ENCODE measurements around the gene NAGK. TPM values are rescaled to one million over a fixed set of nuclear protein-coding genes. Genes with fewer than 3 reads are reported as not detected.

Gene NAGK
- total and polyA plus RNA-seq, 9 of the 15 experiments (the other 6 are each of a cell fraction or from before 2014, with no cell fraction given) = 4.9 to 14.9 (median 10.6) TPM

GRCh38 chr2:71126957-71127356 is 58.5 kb downstream of the NAGK start:
- in situ Hi-C loops (cut with MboI) = no loop called here
- Histone ChIP-seq H3K4me3 (no peak overlapping the region), H3K9me3 (replicated peaks; ENCODE audit: control insufficient read depth, insufficient read depth, low read depth, low read length) (peaks cover 3% of the 10 kb centered on the region; the same call in 1 of the 2 replicates), H3K9me1 (ENCODE audit: control insufficient read depth, insufficient read depth, low read length) (no peaks in the 10 kb centered on the region), H2AFZ (ENCODE audit: low read depth, low read length) (no peak overlapping the region), H3K27ac (ENCODE audit: extremely low read depth, low read depth, low read length) (no peak overlapping the region), H3K27me3 (ENCODE audit: control insufficient read depth in 2 of 2, insufficient read depth in 2 of 2, low read length in 2 of 2) (no peaks in the 10 kb centered on the region), H3K36me3 (ENCODE audit: control insufficient read depth, insufficient read depth, low read length) (peaks cover 28% of the 10 kb centered on the region; the same call in 2 of the 3 replicates), H3K4me2 (ENCODE audit: insufficient read depth, low read length) (no peak overlapping the region), H3K79me2 (ENCODE audit: control insufficient read depth, insufficient read depth, low read length) (peaks cover 64% of the 10 kb centered on the region), H3K9ac (ENCODE audit: insufficient read depth in 1 of 2, low read depth in 2 of 2, low read length in 2 of 2) (no peak overlapping the region), H4K20me1 (replicated peaks; ENCODE audit: control insufficient read depth, insufficient read depth, low read length) (no peaks in the 10 kb centered on the region; the same call in 1 of the 2 replicates), H3K4me1 (replicated peaks in 1 of 2; ENCODE audit: control insufficient read depth in 2 of 2, insufficient read depth in 2 of 2, low read length in 2 of 2) (peaks cover 2 to 3% of the 10 kb centered on the region in 2 experiments; a peak in 3 of 5 replicates)
- ATAC-seq = no peak
- 47% methylated on average over 3 of the region's 3 CpGs for WGBS (ENCODE audit: insufficient coverage, low coverage, missing lambda C conversion rate)
- POLR2A ChIA-PET = interaction anchor here (0.8 to 1.7 kb wide), 2 partner anchors 10 to 16 kb away, joined by 3 to 6 read pairs; no protein-coding TSS in a partner anchor
- intact Hi-C loops (cut with micrococcal nuclease) = no loop called here
- no peak for DNase-seq (ENCODE audit: extremely low read depth in 1 of 4, low spot score in 3 of 4)
- TF ChIP-seq ELF2 (CRISPR knock-in tag; IDR thresholded peaks at IDR 0.05) = no peak
- no peak for TF ChIP-seq ZNF23 (CRISPR knock-in tag; IDR thresholded peaks at IDR 0.05)
- no peak for FAIRE-seq
- CTCF ChIA-PET (ENCODE audit: low intra/inter-chr PET ratio) = no interaction called here
- no TSS peak for BruUV-seq (replicated peaks)

Other genes with a start within 250 kb of the NAGK start
Only the 7 nearest of the 9 such genes appear.
- gene VAX2, start 168.1 kb upstream of the NAGK start, total RNA-seq (2014; rRNA removed) = not detected in 2 replicates
- gene VAX2, start 168.1 kb upstream of the NAGK start, total RNA-seq (2014; rRNA removed; fragmentation: Illumina TruSeq; extraction: Trizol) = not detected in 2 replicates
- gene VAX2, start 168.1 kb upstream of the NAGK start, total RNA-seq (2015; rRNA removed; fragmentation: Illumina TruSeq; extraction: Trizol) = not detected in 2 replicates
- gene VAX2, start 168.1 kb upstream of the NAGK start, total RNA-seq (2021) = not detected in 2 replicates
- not detected in 2 replicates for gene VAX2, start 168.1 kb upstream of the NAGK start, polyA plus RNA-seq (2011; rRNA removed)
- not detected in 2 replicates for gene VAX2, start 168.1 kb upstream of the NAGK start, polyA plus RNA-seq (2014; fragmentation: Illumina TruSeq; extraction: Trizol)
- not detected for gene VAX2, start 168.1 kb upstream of the NAGK start, polyA plus RNA-seq (2014; fragmentation: Nextera tagmentation; extraction: Ambion mirVana)
- gene VAX2, start 168.1 kb upstream of the NAGK start, polyA plus RNA-seq (2014; rRNA removed) = not detected in 2 replicates
- not detected in 2 replicates for gene ATP6V1B1, start 132.7 kb upstream of the NAGK start, total RNA-seq (2014; rRNA removed)
- not detected in 2 replicates for gene ATP6V1B1, start 132.7 kb upstream of the NAGK start, total RNA-seq (2014; rRNA removed; fragmentation: Illumina TruSeq; extraction: Trizol)
- gene ATP6V1B1, start 132.7 kb upstream of the NAGK start, total RNA-seq (2015; rRNA removed; fragmentation: Illumina TruSeq; extraction: Trizol) = not detected in 2 replicates
- gene ATP6V1B1, start 132.7 kb upstream of the NAGK start, total RNA-seq (2021) = not detected in 2 replicates
- gene ATP6V1B1, start 132.7 kb upstream of the NAGK start, polyA plus RNA-seq (2011; rRNA removed) = not detected in 2 replicates
- not detected in 2 replicates for gene ATP6V1B1, start 132.7 kb upstream of the NAGK start, polyA plus RNA-seq (2014; fragmentation: Illumina TruSeq; extraction: Trizol)
- not detected for gene ATP6V1B1, start 132.7 kb upstream of the NAGK start, polyA plus RNA-seq (2014; fragmentation: Nextera tagmentation; extraction: Ambion mirVana)
- not detected in 2 replicates for gene ATP6V1B1, start 132.7 kb upstream of the NAGK start, polyA plus RNA-seq (2014; rRNA removed)
- 0.20 TPM in 1 of 2 replicates, not detected in the other for gene ANKRD53, start 90.0 kb upstream of the NAGK start, total RNA-seq (2014; rRNA removed)
- gene ANKRD53, start 90.0 kb upstream of the NAGK start, total RNA-seq (2014; rRNA removed; fragmentation: Illumina TruSeq; extraction: Trizol) = not detected in 2 replicates
- gene ANKRD53, start 90.0 kb upstream of the NAGK start, total RNA-seq (2015; rRNA removed; fragmentation: Illumina TruSeq; extraction: Trizol) = not detected in 2 replicates
- gene ANKRD53, start 90.0 kb upstream of the NAGK start, total RNA-seq (2021) = 0.18 TPM in 1 of 2 replicates, not detected in the other
- gene ANKRD53, start 90.0 kb upstream of the NAGK start, polyA plus RNA-seq (2011; rRNA removed) = not detected in 2 replicates
- not detected in 2 replicates for gene ANKRD53, start 90.0 kb upstream of the NAGK start, polyA plus RNA-seq (2014; fragmentation: Illumina TruSeq; extraction: Trizol)
- gene ANKRD53, start 90.0 kb upstream of the NAGK start, polyA plus RNA-seq (2014; fragmentation: Nextera tagmentation; extraction: Ambion mirVana) = not detected
- not detected in 2 replicates for gene ANKRD53, start 90.0 kb upstream of the NAGK start, polyA plus RNA-seq (2014; rRNA removed)
- 18.3 and 29.7 TPM in 2 replicates for gene TEX261, start 73.8 kb upstream of the NAGK start, total RNA-seq (2014; rRNA removed)
- 44.2 and 46.1 TPM in 2 replicates for gene TEX261, start 73.8 kb upstream of the NAGK start, total RNA-seq (2014; rRNA removed; fragmentation: Illumina TruSeq; extraction: Trizol)
- 53.0 and 56.9 TPM in 2 replicates for gene TEX261, start 73.8 kb upstream of the NAGK start, total RNA-seq (2015; rRNA removed; fragmentation: Illumina TruSeq; extraction: Trizol)
- gene TEX261, start 73.8 kb upstream of the NAGK start, total RNA-seq (2021) = 55.3 and 60.4 TPM in 2 replicates
- gene TEX261, start 73.8 kb upstream of the NAGK start, polyA plus RNA-seq (2011; rRNA removed) = 50.1 and 99.5 TPM in 2 replicates
- gene TEX261, start 73.8 kb upstream of the NAGK start, polyA plus RNA-seq (2014; fragmentation: Illumina TruSeq; extraction: Trizol) = 99.5 and 110 TPM in 2 replicates
- gene TEX261, start 73.8 kb upstream of the NAGK start, polyA plus RNA-seq (2014; fragmentation: Nextera tagmentation; extraction: Ambion mirVana) = 10 to 100 TPM; 11.9 to 16.7 TPM
- 51.9 and 64.0 TPM in 2 replicates for gene TEX261, start 73.8 kb upstream of the NAGK start, polyA plus RNA-seq (2014; rRNA removed)
- gene MCEE, start 61.6 kb downstream of the NAGK start, total RNA-seq (2014; rRNA removed) = 15.6 and 19.8 TPM in 2 replicates
- 24.5 and 25.9 TPM in 2 replicates for gene MCEE, start 61.6 kb downstream of the NAGK start, total RNA-seq (2014; rRNA removed; fragmentation: Illumina TruSeq; extraction: Trizol)
- 17.8 and 18.6 TPM in 2 replicates for gene MCEE, start 61.6 kb downstream of the NAGK start, total RNA-seq (2015; rRNA removed; fragmentation: Illumina TruSeq; extraction: Trizol)
- gene MCEE, start 61.6 kb downstream of the NAGK start, total RNA-seq (2021) = 17.8 and 19.1 TPM in 2 replicates
- 29.1 and 29.9 TPM in 2 replicates for gene MCEE, start 61.6 kb downstream of the NAGK start, polyA plus RNA-seq (2011; rRNA removed)
- gene MCEE, start 61.6 kb downstream of the NAGK start, polyA plus RNA-seq (2014; fragmentation: Illumina TruSeq; extraction: Trizol) = 19.1 and 19.8 TPM in 2 replicates
- 10 to 100 TPM; 43.8 to 49.1 TPM for gene MCEE, start 61.6 kb downstream of the NAGK start, polyA plus RNA-seq (2014; fragmentation: Nextera tagmentation; extraction: Ambion mirVana)
- gene MCEE, start 61.6 kb downstream of the NAGK start, polyA plus RNA-seq (2014; rRNA removed) = 25.6 and 28.2 TPM in 2 replicates
- 55.9 and 66.6 TPM in 2 replicates for gene MPHOSPH10, start 62.0 kb downstream of the NAGK start, total RNA-seq (2014; rRNA removed)
- gene MPHOSPH10, start 62.0 kb downstream of the NAGK start, total RNA-seq (2014; rRNA removed; fragmentation: Illumina TruSeq; extraction: Trizol) = 58.5 and 65.3 TPM in 2 replicates
- 63.7 and 71.7 TPM in 2 replicates for gene MPHOSPH10, start 62.0 kb downstream of the NAGK start, total RNA-seq (2015; rRNA removed; fragmentation: Illumina TruSeq; extraction: Trizol)
- 52.1 and 53.4 TPM in 2 replicates for gene MPHOSPH10, start 62.0 kb downstream of the NAGK start, total RNA-seq (2021)
- 23.8 and 40.2 TPM in 2 replicates for gene MPHOSPH10, start 62.0 kb downstream of the NAGK start, polyA plus RNA-seq (2011; rRNA removed)
- 67.2 and 83.6 TPM in 2 replicates for gene MPHOSPH10, start 62.0 kb downstream of the NAGK start, polyA plus RNA-seq (2014; fragmentation: Illumina TruSeq; extraction: Trizol)
- gene MPHOSPH10, start 62.0 kb downstream of the NAGK start, polyA plus RNA-seq (2014; fragmentation: Nextera tagmentation; extraction: Ambion mirVana) = 10 to 100 TPM; 36.8 to 56.3 TPM
- gene MPHOSPH10, start 62.0 kb downstream of the NAGK start, polyA plus RNA-seq (2014; rRNA removed) = 74.8 and 83.7 TPM in 2 replicates
- gene PAIP2B, start 158.5 kb downstream of the NAGK start, total RNA-seq (2014; rRNA removed) = 0.32 and 0.33 TPM in 2 replicates
- gene PAIP2B, start 158.5 kb downstream of the NAGK start, total RNA-seq (2014; rRNA removed; fragmentation: Illumina TruSeq; extraction: Trizol) = 0.25 and 0.35 TPM in 2 replicates
- gene PAIP2B, start 158.5 kb downstream of the NAGK start, total RNA-seq (2015; rRNA removed; fragmentation: Illumina TruSeq; extraction: Trizol) = 0.11 and 0.18 TPM in 2 replicates
- 0.29 and 0.38 TPM in 2 replicates for gene PAIP2B, start 158.5 kb downstream of the NAGK start, total RNA-seq (2021)
- 0.03 and 0.22 TPM in 2 replicates for gene PAIP2B, start 158.5 kb downstream of the NAGK start, polyA plus RNA-seq (2011; rRNA removed)
- gene PAIP2B, start 158.5 kb downstream of the NAGK start, polyA plus RNA-seq (2014; fragmentation: Illumina TruSeq; extraction: Trizol) = 0.30 and 0.31 TPM in 2 replicates
- gene PAIP2B, start 158.5 kb downstream of the NAGK start, polyA plus RNA-seq (2014; fragmentation: Nextera tagmentation; extraction: Ambion mirVana) = under 1 TPM; 0.18 to 0.27 TPM
- gene PAIP2B, start 158.5 kb downstream of the NAGK start, polyA plus RNA-seq (2014; rRNA removed) = 0.20 and 0.24 TPM in 2 replicates

Data from K562 (cell line).